Gastrocnemius medialis (tissue), 4 donors: Measurements from ENCODE around the gene TOP2B. TPM values are rescaled to one million over a fixed set of nuclear protein-coding genes. Genes with fewer than 3 reads are reported as not detected.

Source experiments
- ATAC-seq, 2 donors: fragments of 150-250 bp; one replicate each; pipeline ENCODE4 v1.9.1; 2016
- DNase-seq, 2 donors: peaks; one replicate each; pipeline ENCODE4 v3.0.0-alpha.2; 2019
- H3K27ac ChIP-seq, 4 donors: fragments of 200-600 bp; sonication (generic); 1 replicate in 1 of 4; 2 replicates in 3 of 4; pipeline ENCODE4 v1.5.1; 2016 to 2018; ENCODE audit warnings: mild to moderate bottlenecking in 2 of 4, moderate library complexity in 1 of 4
- H3K27me3 ChIP-seq, 3 donors: fragments of 200-600 bp; sonication (generic) in 2 of 3; 1 replicate in 1 of 3; 2 replicates in 2 of 3; pipeline versions ENCODE4 v1.5.1 to v1.6.0; 2016 to 2019; ENCODE audit warnings: mild to moderate bottlenecking in 1 of 3, moderate library complexity in 1 of 3
- H3K36me3 ChIP-seq, 2 donors: fragments of 200-600 bp; sonication (generic) in 1 of 2; one replicate each; pipeline ENCODE4 v1.5.1; 2017 to 2018
- H3K4me1 ChIP-seq, 2 donors: fragments of 200-600 bp; sonication (generic) in 1 of 2; one replicate each; pipeline ENCODE4 v1.5.1; 2016 to 2017; ENCODE audit warnings: mild to moderate bottlenecking in 2 of 2
- H3K4me3 ChIP-seq, 4 donors: fragments of 200-600 bp; sonication (generic) in 3 of 4; 1 replicate in 1 of 4; 2 replicates in 3 of 4; pipeline ENCODE4 v1.5.1; 2016 to 2019; ENCODE audit warnings: mild to moderate bottlenecking in 2 of 4
- H3K9me3 ChIP-seq, 3 donors: fragments of 200-600 bp; sonication (generic) in 2 of 3; 1 replicate in 1 of 3; 2 replicates in 2 of 3; pipeline ENCODE4 v1.5.1; 2016 to 2019
- CTCF ChIP-seq, 5 experiments: fragments of 450-650 bp in 3 of 5; fragments of 200-600 bp in 2 of 5; sonication (generic) in 2 of 5; IDR thresholded peaks in 4 of 5; conservative IDR thresholded peaks in 1 of 5; 1 replicate in 4 of 5; 2 replicates in 1 of 5; pipeline ENCODE4 v1.5.1; 2016 to 2019; ENCODE audit warnings: antibody characterized with exemption in 5 of 5, mild to moderate bottlenecking in 3 of 5, moderate library complexity in 3 of 5
- POLR2A ChIP-seq, 2 donors: fragments of 450-650 bp; IDR thresholded peaks; one replicate each; pipeline ENCODE4 v1.6.1; 2017; ENCODE audit warnings: antibody characterized with exemption in 2 of 2, mild to moderate bottlenecking in 2 of 2, moderate library complexity in 2 of 2
- in situ Hi-C, 4 donors: fragments of 200-750 bp; cut with MboI; loops; one replicate each; pipeline versions ENCODE4 v1.15.0 to v1.8.0; 2017; ENCODE audit warnings: low sequenced_read_pairs in 4 of 4
- intact Hi-C: fragments of 100-400 bp; cut with DNase I; formaldehyde crosslinking; loops from one replicate; pipeline ENCODE4 v1.15.1; 2023; ENCODE audit warnings: low total_unique reads
- total RNA-seq, 4 donors: library from RNA; depleted of rRNA; stranded (reverse); fragments of >200 nt; gene quantifications; one replicate each; pipeline versions ENCODE4 v1.1.0 to v1.2.3, GENCODE V29; 2016

The TOP2B gene
- total RNA-seq, 4 donors from 2014 or later, result 56.1 to 81.5 (median 64.7) TPM

GRCh38 chr3:25663869-25664811 is 567 bp downstream of the TOP2B start:
- Histone ChIP-seq H3K36me3 (no peaks in the 10 kb centered on the region), H3K9me3 (no peaks in the 10 kb centered on the region), H3K4me3 (peak overlapping the region; percentile 70 to 86 (median 74)), H3K27ac (peak overlapping the region; percentile 91 to 96 (median 95)), H3K4me1 (peaks cover 43 to 51% of the 10 kb centered on the region in 2 donors), H3K27me3 (no peaks in the 10 kb centered on the region)
- intact Hi-C loops, result loop anchor here (2.0 to 10.0 kb wide), 4 partner anchors 119 to 1821 kb away; partner anchors contain the start of genes NGLY1 and SLC4A7
- in situ Hi-C loops, result loop anchor here in 3 of 4 donors (10.0 to 25.0 kb wide), 4 partner anchors 98 to 448 kb away; partner anchors contain the start of gene NGLY1 (in 1 of the 3)
- no peak for TF ChIP-seq CTCF (IDR thresholded peaks at IDR 0.05 in 4 of 5, conservative IDR thresholded peaks at IDR 0.05 in 1 of 5)
- no peak for TF ChIP-seq POLR2A (IDR thresholded peaks at IDR 0.05)
- peak; percentile 68 to 70 for ATAC-seq
- peak; percentile 38 to 65 for DNase-seq

GRCh38 chr3:25663347-25663868 is 1.3 kb downstream of the TOP2B start:
- TF ChIP-seq POLR2A (IDR thresholded peaks at IDR 0.05) (no peak), CTCF (IDR thresholded peaks at IDR 0.05 in 4 of 5, conservative IDR thresholded peaks at IDR 0.05 in 1 of 5) (no peak)
- Histone ChIP-seq H3K4me1 (peaks cover 50 to 57% of the 10 kb centered on the region in 2 donors), H3K27me3 (no peaks in the 10 kb centered on the region), H3K27ac (peak overlapping the region; percentile 91 to 96 (median 95)), H3K36me3 (no peaks in the 10 kb centered on the region), H3K4me3 (peak overlapping the region; percentile 70 to 86 (median 74)), H3K9me3 (no peaks in the 10 kb centered on the region)
- intact Hi-C loops, result loop anchor here (10.0 kb wide), 3 partner anchors 441 to 1821 kb away; partner anchors contain the start of gene SLC4A7
- in situ Hi-C loops, result loop anchor here in 3 of 4 donors (10.0 to 25.0 kb wide), 4 partner anchors 99 to 449 kb away; partner anchors contain the start of gene NGLY1 (in 1 of the 3)
- ATAC-seq (no peak), DNase-seq (no peak)

GRCh38 chr3:25662736-25663320 is 1.9 kb downstream of the TOP2B start:
- peak overlapping the region; percentile 91 to 96 (median 95) for H3K27ac ChIP-seq
- TF ChIP-seq POLR2A (IDR thresholded peaks at IDR 0.05) (no peak), CTCF (IDR thresholded peaks at IDR 0.05 in 4 of 5, conservative IDR thresholded peaks at IDR 0.05 in 1 of 5) (no peak)
- ATAC-seq, result no peak
- no peaks in the 10 kb centered on the region for H3K9me3 ChIP-seq
- H3K36me3 ChIP-seq, result no peaks in the 10 kb centered on the region
- peaks cover 50 to 57% of the 10 kb centered on the region in 2 donors for H3K4me1 ChIP-seq
- H3K27me3 ChIP-seq, result no peaks in the 10 kb centered on the region
- in situ Hi-C loops (loop anchor here in 3 of 4 donors (10.0 to 25.0 kb wide), 4 partner anchors 99 to 449 kb away; partner anchors contain the start of gene NGLY1 (in 1 of the 3)), intact Hi-C loops (loop anchor here (10.0 kb wide), 3 partner anchors 442 to 1822 kb away; partner anchors contain the start of gene SLC4A7)
- peak overlapping the region; percentile 70 to 86 (median 74) for H3K4me3 ChIP-seq
- DNase-seq, result no peak

- Histone ChIP-seq H3K27ac (peak overlapping the region; percentile 91 to 96 (median 95)), H3K4me3 (peak overlapping the region; percentile 70 to 86 (median 74)), H3K9me3 (no peaks in the 10 kb centered on the region), H3K4me1 (peaks cover 56 to 62% of the 10 kb centered on the region in 2 donors), H3K27me3 (no peaks in the 10 kb centered on the region), H3K36me3 (no peaks in the 10 kb centered on the region)
- DNase-seq, result no peak
- ATAC-seq, result no peak
- TF ChIP-seq CTCF (IDR thresholded peaks at IDR 0.05 in 4 of 5, conservative IDR thresholded peaks at IDR 0.05 in 1 of 5) (no peak), POLR2A (IDR thresholded peaks at IDR 0.05) (no peak)
- intact Hi-C loops (loop anchor here (10.0 kb wide), 3 partner anchors 443 to 1823 kb away; partner anchors contain the start of gene SLC4A7), in situ Hi-C loops (loop anchor here in 3 of 4 donors (10.0 to 25.0 kb wide), 4 partner anchors 100 to 450 kb away; partner anchors contain the start of gene NGLY1 (in 1 of the 3))
Observed at GRCh38 chr3:25661694-25662437, 2.8 kb downstream of the TOP2B start.
